Astrocyte (in vitro differentiated cells and primary cell): Measurements from ENCODE around the gene GPRC5A. TPM values are rescaled to one million over a fixed set of nuclear protein-coding genes. Genes with fewer than 3 reads are reported as not detected.

Experiments
- DNase-seq: peaks from one replicate; pipeline ENCODE4 v3.0.0-alpha.2; 2010; ENCODE audit warnings: low read depth
- FAIRE-seq: peaks from 2 replicates; lab custom pipeline; 2011; peaks lifted over from hg19 to GRCh38; lab: Jason Lieb, UNC
- H2AFZ ChIP-seq: 2 replicates; pipeline ENCODE4 v1.6.0; 2012; ENCODE audit warnings: low read depth, low read length, inconsistent platforms
- H3K27ac ChIP-seq: 2 replicates; pipeline ENCODE4 v1.5.1; 2011; ENCODE audit warnings: low read depth, low read length, inconsistent platforms
- H3K27me3 ChIP-seq: 2 replicates; pipeline ENCODE4 v1.6.0; 2011; ENCODE audit warnings: low read length, inconsistent platforms; ENCODE audit not compliant: insufficient read depth
- H3K36me3 ChIP-seq: 2 replicates; pipeline ENCODE4 v1.5.1; 2011; ENCODE audit warnings: low read length, inconsistent platforms; ENCODE audit not compliant: insufficient read depth
- H3K4me1 ChIP-seq: 2 replicates; pipeline ENCODE4 v1.5.1; 2011; ENCODE audit warnings: low read length, inconsistent platforms; ENCODE audit not compliant: insufficient read depth
- H3K4me2 ChIP-seq: 2 replicates; pipeline ENCODE4 v1.6.0; 2012; ENCODE audit warnings: low read length, inconsistent platforms
- H3K4me3 ChIP-seq: 2 replicates; pipeline ENCODE4 v1.5.1; 2011; ENCODE audit warnings: low read depth, mild to moderate bottlenecking, low read length, inconsistent platforms; ENCODE audit not compliant: insufficient read depth
- H3K79me2 ChIP-seq: 2 replicates; pipeline ENCODE4 v1.6.0; 2012; ENCODE audit warnings: mild to moderate bottlenecking, low read length, inconsistent platforms; ENCODE audit not compliant: insufficient read depth
- H3K9ac ChIP-seq: 2 replicates; pipeline ENCODE4 v1.6.0; 2012; ENCODE audit warnings: mild to moderate bottlenecking, low read length, inconsistent platforms
- H3K9me3 ChIP-seq: 2 replicates; pipeline ENCODE4 v1.5.1; 2012; ENCODE audit warnings: low read depth, mild to moderate bottlenecking, low read length, inconsistent platforms; ENCODE audit not compliant: insufficient read depth
- H4K20me1 ChIP-seq: 2 replicates; pipeline ENCODE4 v1.6.0; 2012; ENCODE audit warnings: low read length, inconsistent platforms; ENCODE audit not compliant: insufficient read depth
- H3K27ac Mint-ChIP-seq: one replicate; pipeline ENCODE4 v1.8.0; 2021; ENCODE audit warnings: mild to moderate bottlenecking, mixed read lengths; ENCODE audit not compliant: unreplicated experiment
- H3K27me3 Mint-ChIP-seq: one replicate; pipeline ENCODE4 v1.8.0; 2021; ENCODE audit warnings: low read depth, mixed read lengths; ENCODE audit not compliant: unreplicated experiment
- H3K36me3 Mint-ChIP-seq: one replicate; pipeline ENCODE4 v1.8.0; 2021; ENCODE audit warnings: low read depth, mixed read lengths; ENCODE audit not compliant: unreplicated experiment
- H3K4me1 Mint-ChIP-seq: one replicate; pipeline ENCODE4 v1.8.0; 2021; ENCODE audit warnings: low read depth, mixed read lengths; ENCODE audit not compliant: unreplicated experiment
- H3K4me3 Mint-ChIP-seq: one replicate; pipeline ENCODE4 v1.8.0; 2021; ENCODE audit warnings: mild to moderate bottlenecking, moderate library complexity, mixed read lengths; ENCODE audit not compliant: unreplicated experiment
- H3K9me3 Mint-ChIP-seq: one replicate; pipeline ENCODE4 v1.8.0; 2021; ENCODE audit warnings: mild to moderate bottlenecking, mixed read lengths; ENCODE audit not compliant: unreplicated experiment
- EZH2 ChIP-seq: IDR thresholded peaks from 2 replicates; pipeline ENCODE4 v1.6.1; 2012; ENCODE audit warnings: mild to moderate bottlenecking, low read length, inconsistent platforms; ENCODE audit not compliant: insufficient read depth
- total RNA-seq: library from RNA; stranded (reverse); gene quantifications from 2 replicates; pipeline ENCODE4 v1.2.1, GENCODE V29; 2021
- TF ChIP-seq, protein P1 (sequence below): IDR thresholded peaks from 2 replicates; pipeline ENCODE4 v1.5.1; 2011; ENCODE audit warnings: low read depth, mild to moderate bottlenecking, inconsistent platforms, low read length, moderate library complexity; ENCODE audit not compliant: insufficient read depth

The GPRC5A gene
- total RNA-seq, 1 donor from 2014 or later = 12.5 TPM

DNA sequence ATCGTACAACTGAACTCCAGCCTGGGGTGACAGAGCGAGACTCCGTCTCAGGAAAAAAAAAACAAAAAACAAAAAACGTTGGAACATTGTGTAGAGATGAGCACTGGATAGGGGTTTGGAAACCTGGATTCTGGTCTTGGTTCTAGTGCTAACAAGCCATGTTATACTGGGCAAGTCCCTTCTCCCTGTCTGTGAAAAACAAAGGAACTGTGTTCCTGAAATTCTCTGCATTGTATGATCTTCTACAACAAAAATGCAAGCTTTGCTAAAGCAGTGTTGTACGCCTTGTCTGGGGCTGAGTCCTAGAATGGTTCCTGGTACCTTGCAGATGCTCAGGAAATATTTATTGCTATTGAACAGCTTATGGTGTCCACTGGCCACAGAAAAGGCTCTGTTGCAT lies 47.2 kb downstream of the GPRC5A start:
- no peaks in the 10 kb centered on the region for H4K20me1 ChIP-seq
- no peak for DNase-seq
- no peak overlapping the region for H3K27ac ChIP-seq
- no peaks in the 10 kb centered on the region for H3K36me3 Mint-ChIP-seq
- no peaks in the 10 kb centered on the region for H3K36me3 ChIP-seq
- no peak overlapping the region for H3K4me2 ChIP-seq
- no peak overlapping the region for H3K27ac Mint-ChIP-seq
- H3K27me3 Mint-ChIP-seq = peaks cover 2% of the 10 kb centered on the region
- no peaks in the 10 kb centered on the region for H3K9me3 ChIP-seq
- no peaks in the 10 kb centered on the region for H3K79me2 ChIP-seq
- no peak for FAIRE-seq
- H3K27me3 ChIP-seq = no peaks in the 10 kb centered on the region
- H3K4me1 Mint-ChIP-seq = no peaks in the 10 kb centered on the region
- H3K4me3 Mint-ChIP-seq = no peak overlapping the region
- no peak overlapping the region for H3K4me3 ChIP-seq
- TF ChIP-seq, protein P1, sequence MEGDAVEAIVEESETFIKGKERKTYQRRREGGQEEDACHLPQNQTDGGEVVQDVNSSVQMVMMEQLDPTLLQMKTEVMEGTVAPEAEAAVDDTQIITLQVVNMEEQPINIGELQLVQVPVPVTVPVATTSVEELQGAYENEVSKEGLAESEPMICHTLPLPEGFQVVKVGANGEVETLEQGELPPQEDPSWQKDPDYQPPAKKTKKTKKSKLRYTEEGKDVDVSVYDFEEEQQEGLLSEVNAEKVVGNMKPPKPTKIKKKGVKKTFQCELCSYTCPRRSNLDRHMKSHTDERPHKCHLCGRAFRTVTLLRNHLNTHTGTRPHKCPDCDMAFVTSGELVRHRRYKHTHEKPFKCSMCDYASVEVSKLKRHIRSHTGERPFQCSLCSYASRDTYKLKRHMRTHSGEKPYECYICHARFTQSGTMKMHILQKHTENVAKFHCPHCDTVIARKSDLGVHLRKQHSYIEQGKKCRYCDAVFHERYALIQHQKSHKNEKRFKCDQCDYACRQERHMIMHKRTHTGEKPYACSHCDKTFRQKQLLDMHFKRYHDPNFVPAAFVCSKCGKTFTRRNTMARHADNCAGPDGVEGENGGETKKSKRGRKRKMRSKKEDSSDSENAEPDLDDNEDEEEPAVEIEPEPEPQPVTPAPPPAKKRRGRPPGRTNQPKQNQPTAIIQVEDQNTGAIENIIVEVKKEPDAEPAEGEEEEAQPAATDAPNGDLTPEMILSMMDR = no peak
- no peak for TF ChIP-seq EZH2
- H3K9ac ChIP-seq = no peak overlapping the region
- H3K9me3 Mint-ChIP-seq = no peaks in the 10 kb centered on the region
- H3K4me1 ChIP-seq = no peaks in the 10 kb centered on the region
- no peak overlapping the region for H2AFZ ChIP-seq

DNA sequence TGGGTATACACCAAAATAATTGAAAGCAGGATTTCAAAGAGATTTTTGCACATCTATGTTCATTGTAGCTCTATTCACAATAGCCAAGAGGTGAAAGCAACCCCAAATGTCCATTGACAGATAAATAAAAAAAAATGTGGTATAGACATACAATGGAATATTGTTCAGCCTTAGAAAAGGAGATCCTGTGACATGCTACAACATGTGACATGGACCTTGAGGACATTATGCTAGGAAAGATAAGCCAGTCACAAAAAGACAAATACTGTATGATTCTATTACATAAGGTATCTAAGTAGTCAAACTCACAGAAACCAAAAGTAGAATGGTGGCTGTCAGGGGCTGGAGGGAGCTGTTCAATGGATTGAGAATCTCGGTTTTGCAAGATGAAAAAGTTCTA lies 48.5 kb downstream of the GPRC5A start:
- no peaks in the 10 kb centered on the region for H3K36me3 ChIP-seq
- TF ChIP-seq, protein P1 = no peak
- no peak for TF ChIP-seq EZH2
- H3K27me3 ChIP-seq = no peaks in the 10 kb centered on the region
- no peak overlapping the region for H3K4me2 ChIP-seq
- DNase-seq (no peak), FAIRE-seq (no peak)
- no peak overlapping the region for H3K9ac ChIP-seq
- H3K4me3 ChIP-seq = no peak overlapping the region
- H3K27ac ChIP-seq = no peak overlapping the region
- no peaks in the 10 kb centered on the region for H4K20me1 ChIP-seq
- Mint-ChIP-seq H3K27ac (no peak overlapping the region), H3K27me3 (no peaks in the 10 kb centered on the region), H3K9me3 (no peaks in the 10 kb centered on the region), H3K4me3 (no peak overlapping the region), H3K4me1 (no peaks in the 10 kb centered on the region), H3K36me3 (no peaks in the 10 kb centered on the region)
- no peaks in the 10 kb centered on the region for H3K9me3 ChIP-seq
- H3K79me2 ChIP-seq = no peaks in the 10 kb centered on the region
- no peaks in the 10 kb centered on the region for H3K4me1 ChIP-seq
- H2AFZ ChIP-seq = no peak overlapping the region

DNA sequence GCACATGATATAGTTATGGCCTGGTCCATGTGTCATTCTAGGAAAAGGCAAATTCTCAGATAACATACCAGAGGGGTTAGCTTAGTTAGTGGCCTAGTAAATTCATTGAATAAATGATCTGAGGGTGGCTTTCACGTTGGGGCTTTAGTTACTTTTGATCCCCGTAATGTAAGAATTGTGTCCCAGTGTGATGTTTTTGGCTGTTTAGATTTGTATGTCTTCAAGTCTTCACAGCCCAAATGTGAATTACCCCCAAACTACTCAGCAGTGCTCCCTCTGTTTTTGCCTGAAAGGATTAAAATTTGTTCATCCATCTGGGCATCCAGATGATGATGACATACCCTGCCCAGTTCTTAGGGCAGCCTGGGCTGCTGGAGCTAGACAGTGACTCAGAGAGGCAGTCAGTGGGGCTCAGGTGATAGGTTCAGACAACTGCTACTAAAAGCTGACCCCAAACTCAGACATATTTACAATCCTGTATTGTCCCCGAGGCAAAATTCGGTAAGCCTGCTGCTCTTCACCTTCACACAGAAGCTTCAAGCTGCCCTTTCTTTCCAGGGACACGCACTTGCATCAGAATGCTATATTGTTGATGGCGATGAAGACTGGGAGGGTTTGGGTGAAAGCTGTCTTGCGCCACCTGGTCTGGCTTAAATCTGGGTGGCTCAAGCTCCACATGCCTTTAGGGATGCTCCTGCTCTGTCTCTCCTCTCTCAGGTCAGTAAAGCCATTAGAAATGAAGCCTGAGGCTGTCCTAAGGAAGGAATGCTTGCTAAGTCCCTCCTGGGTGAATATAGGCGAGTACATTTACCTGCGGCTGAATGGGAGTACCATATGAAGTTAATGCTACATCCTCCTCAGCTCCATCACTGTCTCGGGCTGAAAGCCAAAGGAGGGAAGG lies 50.3 kb downstream of the GPRC5A start:
- Histone ChIP-seq H3K27me3 (no peaks in the 10 kb centered on the region), H3K9me3 (no peaks in the 10 kb centered on the region), H3K79me2 (no peaks in the 10 kb centered on the region), H4K20me1 (no peaks in the 10 kb centered on the region), H3K4me1 (no peaks in the 10 kb centered on the region), H2AFZ (no peak overlapping the region), H3K4me2 (no peak overlapping the region), H3K36me3 (no peaks in the 10 kb centered on the region), H3K9ac (no peak overlapping the region), H3K27ac (no peak overlapping the region), H3K4me3 (no peak overlapping the region)
- FAIRE-seq = no peak
- no peak for DNase-seq
- Mint-ChIP-seq H3K4me1 (no peaks in the 10 kb centered on the region), H3K9me3 (no peaks in the 10 kb centered on the region), H3K4me3 (no peak overlapping the region), H3K27me3 (peaks cover 4% of the 10 kb centered on the region), H3K27ac (no peak overlapping the region), H3K36me3 (no peaks in the 10 kb centered on the region)
- TF ChIP-seq, protein P1 = no peak
- no peak for TF ChIP-seq EZH2
